Spleen (tissue), 13 donors: ENCODE data around the gene UBN1. TPM values are rescaled to one million over a fixed set of nuclear protein-coding genes. Genes with fewer than 3 reads are reported as not detected.
A peak's percentile ranks its signal among the peaks of the same experiment; 100 is the strongest.

Experiments
- DNase-seq: peaks from one replicate; pipeline ENCODE4 v3.0.0-alpha.2; 2020
- H3K27ac ChIP-seq, 8 donors: fragments of 200-600 bp; sonication (generic) in 7 of 8; 1 replicate in 4 of 8; 2 replicates in 4 of 8; pipeline versions ENCODE4 v1.5.0 to v1.8.0; 2016 to 2021; ENCODE audit warnings: inconsistent platforms in 4 of 8, mild to moderate bottlenecking in 4 of 8, moderate library complexity in 1 of 8
- H3K27me3 ChIP-seq, 7 donors: fragments of 200-600 bp; sonication (generic) in 6 of 7; replicated peaks in 1 of 7; 1 replicate in 4 of 7; 2 replicates in 3 of 7; pipeline versions ENCODE4 v1.5.0 to v1.8.0; 2016 to 2021; ENCODE audit warnings: inconsistent platforms in 3 of 7, mild to moderate bottlenecking in 1 of 7
- H3K36me3 ChIP-seq, 6 donors: fragments of 200-600 bp; sonication (generic) in 5 of 6; 1 replicate in 4 of 6; 2 replicates in 2 of 6; pipeline versions ENCODE4 v1.5.0 to v1.8.0; 2016 to 2021; ENCODE audit warnings: inconsistent platforms in 2 of 6
- H3K4me1 ChIP-seq, 6 donors: fragments of 200-600 bp; sonication (generic) in 5 of 6; 1 replicate in 3 of 6; 2 replicates in 3 of 6; pipeline versions ENCODE4 v1.5.0 to v1.8.0; 2016 to 2021; ENCODE audit warnings: inconsistent platforms in 3 of 6
- H3K4me3 ChIP-seq, 8 donors: fragments of 200-600 bp; sonication (generic) in 7 of 8; 1 replicate in 4 of 8; 2 replicates in 4 of 8; pipeline versions ENCODE4 v1.5.0 to v1.8.0; 2016 to 2021; ENCODE audit warnings: inconsistent platforms in 4 of 8, mild to moderate bottlenecking in 4 of 8, moderate library complexity in 2 of 8
- H3K9me3 ChIP-seq, 8 donors: fragments of 200-600 bp; sonication (generic) in 7 of 8; 1 replicate in 4 of 8; 2 replicates in 4 of 8; pipeline versions ENCODE4 v1.5.0 to v1.8.0; 2016 to 2021; ENCODE audit warnings: inconsistent platforms in 4 of 8
- POLR2A ChIP-seq, 3 donors: fragments of 450-650 bp; IDR thresholded peaks; one replicate each; pipeline ENCODE4 v1.5.1; 2017; ENCODE audit warnings: antibody characterized with exemption in 3 of 3, mild to moderate bottlenecking in 1 of 3
- POLR2AphosphoS5 ChIP-seq, 3 donors: sonication (generic); formaldehyde crosslinking; IDR thresholded peaks; one replicate each; pipeline ENCODE4 v1.5.1; 2017; ENCODE audit warnings: antibody characterized with exemption in 3 of 3
- WGBS, 5 donors: extraction: QIAGEN DNeasy Blood & Tissue Kit in 3 of 5; methylation state at CpG; one replicate each; pipeline versions ENCODE4 v1.1.5 to v1.1.7; 2013 to 2018; 5-methylcytosine and 5-hydroxymethylcytosine counted together
- intact Hi-C: fragments of 100-400 bp; cut with DNase I; formaldehyde crosslinking; loops from one replicate; pipeline ENCODE4 v1.15.0; 2023; ENCODE audit warnings: low total_unique reads
- long read RNA-seq, 2 donors: transcript quantifications; one replicate each; lab custom pipeline, GENCODE V29; 2026
- polyA plus RNA-seq, 3 donors: library from polyadenylated mRNA; stranded (reverse); fragments of 200-250 nt; gene quantifications; one replicate each; pipeline ENCODE4 v1.2.1, GENCODE V29; 2013
- total RNA-seq, 7 donors: library from RNA; depleted of rRNA in 3 of 7; stranded (reverse); fragments of >200 nt in 3 of 7; fragmentation: NEBNext Ultra II Directional in 4 of 7; extraction: Animal tissue kit (Norgen Biotek cat#: 25700) in 4 of 7; gene quantifications; one replicate each; pipeline versions ENCODE4 v1.1.0 to v1.2.1, GENCODE V29; 2016 to 2021
- TF ChIP-seq, protein P1 (sequence below), 11 experiments: fragments of 200-600 bp in 7 of 11; fragments of 450-650 bp in 4 of 11; sonication (generic) in 4 of 11; IDR thresholded peaks in 8 of 11; conservative IDR thresholded peaks in 3 of 11; 1 replicate in 7 of 11; 2 replicates in 4 of 11; pipeline versions ENCODE4 v1.4.0 to v1.8.0; 2016 to 2021; ENCODE audit warnings: antibody characterized with exemption in 11 of 11, inconsistent platforms in 4 of 11, mild to moderate bottlenecking in 1 of 11
- donor health status: healthy with polysubstance abuse.
- donor health status: DM: no; HTN: no; CAD: no; lungs with moderate emphysema.
- donor health status: DM: no; HTN: no; CAD: no.
- donor health status: Bipolar disorder and iron deficiency.
- donor health status: healthy.
- donor health status: DM: no; HTN: no; CAD: no.
- donor health status: DM: yes; HTN: yes; CAD: no.

Gene UBN1, protein sequence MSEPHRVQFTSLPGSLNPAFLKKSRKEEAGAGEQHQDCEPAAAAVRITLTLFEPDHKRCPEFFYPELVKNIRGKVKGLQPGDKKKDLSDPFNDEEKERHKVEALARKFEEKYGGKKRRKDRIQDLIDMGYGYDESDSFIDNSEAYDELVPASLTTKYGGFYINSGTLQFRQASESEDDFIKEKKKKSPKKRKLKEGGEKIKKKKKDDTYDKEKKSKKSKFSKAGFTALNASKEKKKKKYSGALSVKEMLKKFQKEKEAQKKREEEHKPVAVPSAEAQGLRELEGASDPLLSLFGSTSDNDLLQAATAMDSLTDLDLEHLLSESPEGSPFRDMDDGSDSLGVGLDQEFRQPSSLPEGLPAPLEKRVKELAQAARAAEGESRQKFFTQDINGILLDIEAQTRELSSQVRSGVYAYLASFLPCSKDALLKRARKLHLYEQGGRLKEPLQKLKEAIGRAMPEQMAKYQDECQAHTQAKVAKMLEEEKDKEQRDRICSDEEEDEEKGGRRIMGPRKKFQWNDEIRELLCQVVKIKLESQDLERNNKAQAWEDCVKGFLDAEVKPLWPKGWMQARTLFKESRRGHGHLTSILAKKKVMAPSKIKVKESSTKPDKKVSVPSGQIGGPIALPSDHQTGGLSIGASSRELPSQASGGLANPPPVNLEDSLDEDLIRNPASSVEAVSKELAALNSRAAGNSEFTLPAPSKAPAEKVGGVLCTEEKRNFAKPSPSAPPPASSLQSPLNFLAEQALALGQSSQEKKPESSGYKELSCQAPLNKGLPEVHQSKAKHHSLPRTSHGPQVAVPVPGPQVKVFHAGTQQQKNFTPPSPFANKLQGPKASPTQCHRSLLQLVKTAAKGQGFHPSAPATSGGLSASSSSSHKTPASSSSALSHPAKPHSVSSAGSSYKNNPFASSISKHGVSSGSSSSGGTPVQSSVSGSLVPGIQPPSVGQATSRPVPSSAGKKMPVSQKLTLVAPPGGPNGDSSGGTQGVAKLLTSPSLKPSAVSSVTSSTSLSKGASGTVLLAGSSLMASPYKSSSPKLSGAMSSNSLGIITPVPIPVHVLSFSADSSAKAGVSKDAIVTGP (N-terminal part only)
- total RNA-seq, result 10 to 100 TPM; 41.6 to 69.4 (median 58.9) TPM
- 10 to 100 TPM in 1 of 3 donors, 1 to 10 TPM in 2; 4.8 to 16.2 (median 5.5) TPM for polyA plus RNA-seq
- long read RNA-seq, donor 1, result 0 reads
- long read RNA-seq, donor 2, result 0 reads

DNA sequence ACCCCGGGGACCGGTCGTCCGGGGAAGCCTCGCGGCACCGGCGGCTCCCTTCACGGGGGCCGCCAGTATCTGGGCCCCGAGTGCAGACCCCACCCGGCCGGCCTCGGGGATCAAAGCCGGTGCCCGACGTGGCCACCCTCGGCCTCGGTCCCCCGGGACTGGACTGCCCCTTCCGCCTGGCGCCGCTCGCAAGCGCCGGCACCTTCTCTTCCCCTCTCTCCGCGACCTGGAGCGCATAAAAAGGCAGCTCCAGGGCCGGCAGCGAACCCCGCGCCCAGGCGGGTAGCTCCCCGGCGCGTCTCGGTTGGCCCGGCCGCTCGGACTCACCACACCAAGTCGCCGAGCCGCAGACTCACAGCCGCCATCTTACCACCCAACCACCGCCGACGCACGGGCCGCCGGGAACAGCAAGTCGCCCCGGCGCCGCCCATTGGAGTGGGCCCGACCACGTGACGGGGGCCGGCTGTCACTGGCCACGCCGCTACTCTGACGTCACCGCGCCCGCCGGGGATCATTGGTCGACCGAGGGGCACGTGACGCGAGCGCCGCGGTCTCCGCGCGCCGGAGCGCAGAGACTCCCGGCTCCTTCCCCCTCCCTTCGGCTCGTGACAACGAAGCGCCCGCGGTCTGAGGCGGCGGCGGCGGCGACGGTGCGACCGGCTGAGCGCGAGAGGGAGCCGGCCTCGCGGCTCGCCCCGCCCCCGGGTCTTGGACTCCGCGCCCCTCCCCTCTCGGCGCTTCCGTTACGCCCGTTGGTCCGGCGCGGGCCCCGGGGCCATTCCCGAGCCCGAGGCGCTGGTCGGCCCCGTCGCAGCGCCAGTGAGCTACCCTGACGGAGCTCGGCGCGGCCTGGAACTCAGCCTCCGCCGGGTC lies at the start of gene UBN1, which contains the start of gene GLYR1:
Gene UBN1, plus strand, starts transcription at position 581 of the 873 bp plus-strand sequence. CDS start 5,437 bp downstream, outside the sequence.
Gene GLYR1, minus strand, starts transcription at position 388 of the 873 bp plus-strand sequence. Its CDS starts 23 bp downstream, at position 365.
- DNase-seq, result peak; percentile 99
- H3K27me3 ChIP-seq, result no peaks in the 10 kb centered on the region
- intact Hi-C loops, result no loop called here
- 0 to 1% (median 0%) methylated on average over 34 to 126 of the region's 126 CpGs for WGBS, 5 donors
- H3K27ac ChIP-seq, result peak within 1 kb of the TSS; percentile 94 to 100 (median 98)
- peaks cover 38 to 70% (median 67%) of the 10 kb centered on the region in 6 donors for H3K4me1 ChIP-seq
- TF ChIP-seq POLR2AphosphoS5 (IDR thresholded peaks at IDR 0.05) (peak; percentile 91 to 96 (median 96)), POLR2A (IDR thresholded peaks at IDR 0.05) (peak in 1 of 3 donors; percentile 51)
- TF ChIP-seq, protein P1, sequence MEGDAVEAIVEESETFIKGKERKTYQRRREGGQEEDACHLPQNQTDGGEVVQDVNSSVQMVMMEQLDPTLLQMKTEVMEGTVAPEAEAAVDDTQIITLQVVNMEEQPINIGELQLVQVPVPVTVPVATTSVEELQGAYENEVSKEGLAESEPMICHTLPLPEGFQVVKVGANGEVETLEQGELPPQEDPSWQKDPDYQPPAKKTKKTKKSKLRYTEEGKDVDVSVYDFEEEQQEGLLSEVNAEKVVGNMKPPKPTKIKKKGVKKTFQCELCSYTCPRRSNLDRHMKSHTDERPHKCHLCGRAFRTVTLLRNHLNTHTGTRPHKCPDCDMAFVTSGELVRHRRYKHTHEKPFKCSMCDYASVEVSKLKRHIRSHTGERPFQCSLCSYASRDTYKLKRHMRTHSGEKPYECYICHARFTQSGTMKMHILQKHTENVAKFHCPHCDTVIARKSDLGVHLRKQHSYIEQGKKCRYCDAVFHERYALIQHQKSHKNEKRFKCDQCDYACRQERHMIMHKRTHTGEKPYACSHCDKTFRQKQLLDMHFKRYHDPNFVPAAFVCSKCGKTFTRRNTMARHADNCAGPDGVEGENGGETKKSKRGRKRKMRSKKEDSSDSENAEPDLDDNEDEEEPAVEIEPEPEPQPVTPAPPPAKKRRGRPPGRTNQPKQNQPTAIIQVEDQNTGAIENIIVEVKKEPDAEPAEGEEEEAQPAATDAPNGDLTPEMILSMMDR (IDR thresholded peaks at IDR 0.05 in 8 of 11, conservative IDR thresholded peaks at IDR 0.05 in 3 of 11), result peak in 2 of 11 experiments; percentile 7 to 29
- peak within 1 kb of the TSS; percentile 94 to 98 (median 98) for H3K4me3 ChIP-seq
- H3K9me3 ChIP-seq, result no peaks in the 10 kb centered on the region
- peaks cover 7 to 35% (median 30%) of the 10 kb centered on the region in 6 donors for H3K36me3 ChIP-seq

DNA sequence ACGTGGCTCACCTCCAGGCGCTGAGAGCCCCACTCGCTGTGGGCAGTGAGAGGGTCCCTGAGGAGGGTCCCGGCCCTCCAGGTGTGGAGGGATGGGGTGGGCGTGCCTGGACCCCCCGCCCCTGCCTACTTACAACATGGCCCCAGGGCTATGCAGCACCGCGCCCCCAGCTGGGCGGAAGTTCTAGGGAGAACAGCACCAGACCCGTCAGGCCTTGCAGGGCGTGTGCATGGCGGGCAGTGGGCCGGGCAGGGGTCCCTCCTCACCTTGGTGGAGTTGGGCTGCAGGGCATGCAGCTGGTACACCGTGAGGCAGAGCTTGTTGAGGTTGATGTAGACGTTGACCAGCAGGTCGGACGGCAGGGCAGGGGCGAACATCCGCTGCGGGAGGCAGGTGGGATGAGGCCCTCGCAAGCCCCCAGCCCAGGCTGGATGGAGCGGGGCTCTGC lies 49.5 kb upstream of the UBN1 start:
- Histone ChIP-seq H3K4me1 (peaks cover 15 to 25% (median 23%) of the 10 kb centered on the region in 6 donors), H3K27ac (no peak overlapping the region), H3K4me3 (no peak overlapping the region), H3K9me3 (no peaks in the 10 kb centered on the region), H3K27me3 (no peaks in the 10 kb centered on the region), H3K36me3 (peaks cover 0 to 56% (median 16%) of the 10 kb centered on the region in 6 donors)
- TF ChIP-seq, protein P1 (IDR thresholded peaks at IDR 0.05 in 8 of 11, conservative IDR thresholded peaks at IDR 0.05 in 3 of 11), result no peak
- TF ChIP-seq POLR2AphosphoS5 (IDR thresholded peaks at IDR 0.05) (peak in 1 of 3 donors; percentile 15), POLR2A (IDR thresholded peaks at IDR 0.05) (no peak)
- 92 to 99% (median 94%) methylated on average over 16 to 22 of the region's 22 CpGs for WGBS, 5 donors
- DNase-seq, result no peak
- intact Hi-C loops, result no loop called here

DNA sequence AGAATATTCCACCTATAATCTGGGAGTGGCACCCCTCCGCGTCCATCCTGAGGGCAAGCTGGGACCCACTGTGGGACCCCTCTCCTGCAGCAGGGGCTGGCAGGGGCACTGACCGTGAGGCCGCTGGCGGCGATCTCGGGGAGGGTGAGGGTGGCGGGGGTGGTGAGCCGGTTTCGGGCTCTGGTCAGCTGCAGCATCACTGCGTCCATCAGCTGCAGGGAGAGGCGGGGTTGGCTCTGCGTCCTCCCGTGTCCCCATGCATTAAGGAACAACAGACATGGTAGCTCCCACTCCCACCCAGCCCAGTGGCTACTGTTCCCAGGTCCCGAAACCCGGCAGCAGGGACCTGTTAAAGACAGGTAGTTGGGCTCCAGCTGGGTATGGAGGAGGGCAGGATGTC lies 48.8 kb upstream of the UBN1 start:
- intact Hi-C loops, result no loop called here
- peaks cover 19 to 31% (median 29%) of the 10 kb centered on the region in 6 donors for H3K4me1 ChIP-seq
- no peaks in the 10 kb centered on the region for H3K9me3 ChIP-seq
- H3K27ac ChIP-seq, result no peak overlapping the region
- H3K36me3 ChIP-seq, result peaks cover 0 to 56% (median 16%) of the 10 kb centered on the region in 6 donors
- no peak for DNase-seq
- WGBS, 5 donors, result 89 to 96% (median 95%) methylated on average over 3 to 16 of the region's 16 CpGs
- TF ChIP-seq POLR2AphosphoS5 (IDR thresholded peaks at IDR 0.05) (no peak), POLR2A (IDR thresholded peaks at IDR 0.05) (no peak)
- TF ChIP-seq, protein P1 (IDR thresholded peaks at IDR 0.05 in 8 of 11, conservative IDR thresholded peaks at IDR 0.05 in 3 of 11), result no peak
- no peaks in the 10 kb centered on the region for H3K27me3 ChIP-seq
- H3K4me3 ChIP-seq, result no peak overlapping the region
